D721Med (cell line): ENCODE data around the gene HOXA10.

ENCODE experiments used
- DNase-seq: peaks from one replicate; pipeline ENCODE4 v3.0.0; 2011; ENCODE audit warnings: low spot score; ENCODE audit not compliant: insufficient read length
- FAIRE-seq: peaks from 2 replicates; lab custom pipeline; 2011; peaks lifted over from hg19 to GRCh38; lab: Jason Lieb, UNC
- TF ChIP-seq, protein P1 (sequence below): IDR thresholded peaks from 2 replicates; pipeline ENCODE4 v1.5.1; 2012; ENCODE audit warnings: mild to moderate bottlenecking, control low read depth; ENCODE audit not compliant: insufficient read depth; ENCODE audit errors: missing control alignments

The HOXA10 gene

GRCh38 chr7:27124096-27124901 lies 49.8 kb downstream of the HOXA10 start:
- DNase-seq (no peak), FAIRE-seq (no peak)
- TF ChIP-seq, protein P1, sequence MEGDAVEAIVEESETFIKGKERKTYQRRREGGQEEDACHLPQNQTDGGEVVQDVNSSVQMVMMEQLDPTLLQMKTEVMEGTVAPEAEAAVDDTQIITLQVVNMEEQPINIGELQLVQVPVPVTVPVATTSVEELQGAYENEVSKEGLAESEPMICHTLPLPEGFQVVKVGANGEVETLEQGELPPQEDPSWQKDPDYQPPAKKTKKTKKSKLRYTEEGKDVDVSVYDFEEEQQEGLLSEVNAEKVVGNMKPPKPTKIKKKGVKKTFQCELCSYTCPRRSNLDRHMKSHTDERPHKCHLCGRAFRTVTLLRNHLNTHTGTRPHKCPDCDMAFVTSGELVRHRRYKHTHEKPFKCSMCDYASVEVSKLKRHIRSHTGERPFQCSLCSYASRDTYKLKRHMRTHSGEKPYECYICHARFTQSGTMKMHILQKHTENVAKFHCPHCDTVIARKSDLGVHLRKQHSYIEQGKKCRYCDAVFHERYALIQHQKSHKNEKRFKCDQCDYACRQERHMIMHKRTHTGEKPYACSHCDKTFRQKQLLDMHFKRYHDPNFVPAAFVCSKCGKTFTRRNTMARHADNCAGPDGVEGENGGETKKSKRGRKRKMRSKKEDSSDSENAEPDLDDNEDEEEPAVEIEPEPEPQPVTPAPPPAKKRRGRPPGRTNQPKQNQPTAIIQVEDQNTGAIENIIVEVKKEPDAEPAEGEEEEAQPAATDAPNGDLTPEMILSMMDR: no peak

DNA sequence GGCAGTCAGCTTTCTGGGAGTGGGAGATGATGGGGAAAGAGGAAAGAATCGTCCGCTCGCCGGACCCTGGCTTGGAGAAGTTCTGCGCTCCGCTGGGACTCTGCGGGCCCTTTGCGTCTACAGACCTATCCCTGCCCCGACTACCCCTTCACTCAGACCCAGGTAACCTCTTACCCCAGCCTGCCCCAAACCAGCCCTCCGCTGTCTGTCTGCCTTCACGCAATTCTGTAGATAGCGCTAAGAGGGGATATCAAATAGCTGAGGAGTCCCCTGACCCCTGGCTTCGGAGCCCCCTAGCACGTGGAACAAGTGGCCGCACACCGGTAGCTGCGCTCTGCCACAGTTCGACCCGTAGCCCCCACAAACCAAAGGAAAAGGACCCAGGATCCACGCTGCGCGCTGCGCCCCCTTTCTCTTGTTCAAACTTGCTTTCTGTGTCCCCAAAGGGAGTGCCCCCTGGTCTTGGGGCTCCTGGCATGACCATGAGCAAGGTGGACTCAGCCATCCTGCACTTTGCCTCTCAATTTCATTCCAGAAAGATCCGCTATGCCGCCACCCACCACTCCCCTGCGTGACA lies 50.6 kb downstream of the HOXA10 start:
- TF ChIP-seq, protein P1: no peak
- DNase-seq (no peak), FAIRE-seq (no peak)

DNA sequence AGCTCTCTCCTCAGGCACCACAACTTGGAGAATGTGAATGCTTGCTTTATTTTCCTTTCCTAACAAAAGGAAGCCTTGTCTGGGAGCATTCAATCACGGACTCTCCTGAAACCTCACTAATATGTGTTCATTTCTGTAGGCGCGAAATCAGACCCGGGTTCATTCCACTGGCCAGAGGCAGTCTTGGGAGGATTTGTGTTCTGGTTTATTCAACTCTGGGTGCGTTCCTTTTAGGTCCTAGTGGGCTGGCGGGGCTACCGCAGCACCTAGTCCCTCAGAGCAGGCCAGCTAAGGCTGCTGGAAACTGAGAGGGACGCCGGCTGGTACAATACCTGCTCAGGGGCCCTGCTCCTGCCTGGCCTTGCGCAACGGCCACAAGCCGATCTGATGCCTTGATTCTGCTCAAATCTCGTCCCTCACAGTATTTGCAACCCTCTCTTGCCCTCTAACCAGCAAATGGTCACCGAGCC lies 51.1 kb downstream of the HOXA10 start:
- FAIRE-seq: no peak
- TF ChIP-seq, protein P1: no peak
- no peak for DNase-seq

DNA sequence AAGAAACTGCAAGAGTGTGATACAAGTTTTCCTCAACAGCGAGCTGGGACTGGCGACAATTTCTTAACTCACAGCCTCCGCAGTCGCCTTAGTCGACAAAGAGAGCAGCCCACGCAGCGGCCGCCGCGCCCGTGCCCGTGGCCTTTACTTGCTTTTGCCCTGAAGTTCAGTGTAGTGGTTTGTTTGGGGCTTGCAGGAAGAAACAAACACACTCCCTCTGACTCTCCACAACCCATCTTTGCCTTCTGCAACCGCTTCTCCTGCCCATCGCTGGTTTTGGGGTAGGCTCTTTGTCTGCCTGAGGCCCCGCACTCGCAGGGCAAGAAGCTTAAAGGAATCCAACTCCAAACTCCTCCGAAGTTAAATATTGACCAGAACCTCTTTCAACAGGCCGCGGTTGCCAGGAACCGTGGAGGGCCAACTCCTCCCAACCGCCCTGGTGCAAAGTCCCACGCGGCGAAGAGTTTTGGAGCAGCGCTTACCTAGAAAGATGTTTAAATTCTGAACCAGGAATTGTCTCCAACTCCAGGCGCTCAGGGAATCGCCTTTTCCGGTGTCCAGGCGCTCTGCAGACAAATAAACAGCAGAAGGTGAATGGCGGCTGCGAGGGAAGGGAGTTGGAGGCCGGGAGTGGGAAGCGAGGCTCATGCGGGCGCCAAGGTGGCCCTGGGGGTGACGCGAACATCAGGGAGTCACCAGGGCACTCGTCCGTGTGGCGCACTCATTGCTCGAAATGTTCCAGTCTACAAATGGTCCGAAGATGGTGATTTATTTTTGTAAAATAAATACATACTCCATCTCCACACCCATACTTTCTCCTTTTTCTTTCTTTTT lies 51.8 kb downstream of the HOXA10 start:
- FAIRE-seq (no peak), DNase-seq (no peak)
- TF ChIP-seq, protein P1: no peak

DNA sequence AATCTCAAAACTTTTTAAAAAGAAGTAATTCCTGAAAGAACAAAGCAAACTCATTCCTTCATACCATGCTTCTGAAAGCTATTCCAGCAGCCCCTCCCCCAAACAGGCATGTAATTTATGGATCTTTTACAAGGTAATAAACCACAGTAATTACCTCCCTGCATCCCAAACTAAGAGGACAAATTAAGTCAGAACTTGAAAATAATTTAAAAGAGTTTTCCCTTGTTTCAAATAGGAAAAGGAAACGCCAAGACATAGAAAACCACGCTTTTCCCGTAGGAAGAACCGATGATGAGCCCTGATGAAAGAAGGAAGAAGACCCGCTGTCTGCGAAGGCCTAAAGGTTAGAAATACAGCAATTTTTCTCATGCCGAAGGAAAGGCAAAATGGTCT lies 52.4 kb downstream of the HOXA10 start:
- TF ChIP-seq, protein P1: no peak
- DNase-seq: no peak
- no peak for FAIRE-seq
